ENCODE data around the gene HMGXB3. TPM values are rescaled to one million over a fixed set of nuclear protein-coding genes. Genes with fewer than 3 reads are reported as not detected.

Gene HMGXB3
- total RNA-seq, 4 donors from 2014 or later = 47.7 to 58.2 (median 55.3) TPM

DNA sequence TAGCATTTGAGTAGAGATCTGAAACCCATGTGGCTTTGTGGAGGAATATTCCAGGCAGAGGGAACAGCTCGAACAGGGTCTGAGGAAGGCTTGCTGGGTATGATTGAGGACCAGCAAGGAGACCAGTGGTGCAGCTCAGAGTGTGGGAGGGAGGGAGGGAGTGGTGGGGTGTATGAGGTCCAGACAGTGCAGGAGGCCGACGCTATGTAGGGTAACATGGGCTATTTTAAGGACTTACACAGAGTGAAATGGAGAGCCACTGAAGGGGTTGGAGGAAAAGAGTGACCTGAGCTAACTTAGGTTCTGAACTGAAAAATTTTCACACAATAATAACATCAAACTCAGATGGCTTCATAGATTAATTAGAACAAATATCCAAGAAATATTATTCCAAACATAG is 41.9 kb downstream of the HMGXB3 start:
- Histone ChIP-seq H3K27ac (no peak overlapping the region), H3K27me3 (no peaks in the 10 kb centered on the region), H3K4me3 (no peak overlapping the region), H3K4me1 (peaks cover 0 to 15% (median 9%) of the 10 kb centered on the region in 4 donors), H3K9me3 (no peaks in the 10 kb centered on the region), H3K36me3 (peaks cover 0 to 93% (median 43%) of the 10 kb centered on the region in 3 donors)
- TF ChIP-seq POLR2A (IDR thresholded peaks at IDR 0.05) (no peak), EP300 (IDR thresholded peaks at IDR 0.05) (no peak)
- TF ChIP-seq, protein P1, sequence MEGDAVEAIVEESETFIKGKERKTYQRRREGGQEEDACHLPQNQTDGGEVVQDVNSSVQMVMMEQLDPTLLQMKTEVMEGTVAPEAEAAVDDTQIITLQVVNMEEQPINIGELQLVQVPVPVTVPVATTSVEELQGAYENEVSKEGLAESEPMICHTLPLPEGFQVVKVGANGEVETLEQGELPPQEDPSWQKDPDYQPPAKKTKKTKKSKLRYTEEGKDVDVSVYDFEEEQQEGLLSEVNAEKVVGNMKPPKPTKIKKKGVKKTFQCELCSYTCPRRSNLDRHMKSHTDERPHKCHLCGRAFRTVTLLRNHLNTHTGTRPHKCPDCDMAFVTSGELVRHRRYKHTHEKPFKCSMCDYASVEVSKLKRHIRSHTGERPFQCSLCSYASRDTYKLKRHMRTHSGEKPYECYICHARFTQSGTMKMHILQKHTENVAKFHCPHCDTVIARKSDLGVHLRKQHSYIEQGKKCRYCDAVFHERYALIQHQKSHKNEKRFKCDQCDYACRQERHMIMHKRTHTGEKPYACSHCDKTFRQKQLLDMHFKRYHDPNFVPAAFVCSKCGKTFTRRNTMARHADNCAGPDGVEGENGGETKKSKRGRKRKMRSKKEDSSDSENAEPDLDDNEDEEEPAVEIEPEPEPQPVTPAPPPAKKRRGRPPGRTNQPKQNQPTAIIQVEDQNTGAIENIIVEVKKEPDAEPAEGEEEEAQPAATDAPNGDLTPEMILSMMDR (IDR thresholded peaks at IDR 0.05) = no peak
- DNase-seq (ENCODE audit: low spot score in 2 of 2) = no peak
- 76 to 85% methylated on average over 3 of the region's 3 CpGs for WGBS, 2 donors

DNA sequence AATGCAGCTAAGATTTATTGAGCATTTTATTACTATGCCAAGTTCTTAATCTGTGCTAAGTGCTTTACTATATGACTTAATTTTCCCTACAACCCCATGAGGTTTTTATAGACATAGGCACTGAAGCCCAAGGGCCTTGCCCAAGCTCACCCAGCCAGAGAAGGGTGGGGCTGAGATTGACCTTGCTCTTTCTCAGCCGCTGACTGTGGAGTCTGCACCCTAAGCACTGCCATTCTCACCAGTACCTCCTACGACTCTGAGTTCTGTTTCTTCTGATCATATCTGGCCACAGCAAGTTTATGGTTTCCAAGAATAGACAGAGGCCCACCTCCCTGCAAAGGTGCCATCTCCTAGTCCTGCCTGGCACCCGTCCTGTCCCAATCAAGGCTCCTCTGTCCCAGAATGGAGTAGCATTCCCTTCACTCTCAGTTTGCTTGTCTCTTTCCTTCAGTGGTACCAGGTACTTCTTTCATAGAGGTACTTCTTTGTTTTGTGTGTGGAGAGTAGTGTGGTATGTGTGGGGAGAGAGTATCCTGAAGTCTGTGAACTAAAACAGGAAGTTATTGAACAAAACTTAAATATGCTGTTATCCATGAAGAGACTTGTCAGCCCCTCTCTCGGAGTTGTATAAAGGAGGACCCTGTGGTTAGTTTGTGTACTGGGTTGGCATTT is 43.3 kb downstream of the HMGXB3 start:
- Histone ChIP-seq H3K9me3 (no peaks in the 10 kb centered on the region), H3K27me3 (no peaks in the 10 kb centered on the region), H3K4me1 (peaks cover 0 to 15% (median 9%) of the 10 kb centered on the region in 4 donors), H3K27ac (peak overlapping the region in 1 of 4 donors; percentile 30), H3K4me3 (no peak overlapping the region), H3K36me3 (peaks cover 0 to 93% (median 48%) of the 10 kb centered on the region in 3 donors)
- WGBS, 2 donors = 50 to 56% methylated on average over 4 of the region's 4 CpGs
- TF ChIP-seq, protein P1 (IDR thresholded peaks at IDR 0.05) = no peak
- TF ChIP-seq EP300 (IDR thresholded peaks at IDR 0.05) = no peak
- no peak for TF ChIP-seq POLR2A (IDR thresholded peaks at IDR 0.05)
- no peak for DNase-seq (ENCODE audit: low spot score in 2 of 2)

GRCh38 chr5:150044329-150044681 is 43.8 kb downstream of the HMGXB3 start:
- DNase-seq (ENCODE audit: low spot score in 2 of 2) = no peak
- TF ChIP-seq POLR2A (IDR thresholded peaks at IDR 0.05) (no peak), EP300 (IDR thresholded peaks at IDR 0.05) (no peak)
- TF ChIP-seq, protein P1 (IDR thresholded peaks at IDR 0.05) = no peak
- Histone ChIP-seq H3K4me1 (peaks cover 0 to 15% (median 9%) of the 10 kb centered on the region in 4 donors), H3K9me3 (no peaks in the 10 kb centered on the region), H3K27ac (no peak overlapping the region), H3K36me3 (peaks cover 0 to 94% (median 46%) of the 10 kb centered on the region in 3 donors), H3K27me3 (no peaks in the 10 kb centered on the region), H3K4me3 (no peak overlapping the region)

GRCh38 chr5:150044712-150045111 is 44.2 kb downstream of the HMGXB3 start:
- no peak overlapping the region for H3K27ac ChIP-seq
- H3K9me3 ChIP-seq = no peaks in the 10 kb centered on the region
- H3K27me3 ChIP-seq = no peaks in the 10 kb centered on the region
- no peak for TF ChIP-seq POLR2A (IDR thresholded peaks at IDR 0.05)
- TF ChIP-seq, protein P1 (IDR thresholded peaks at IDR 0.05) = no peak
- no peak for TF ChIP-seq EP300 (IDR thresholded peaks at IDR 0.05)
- no peak for DNase-seq (ENCODE audit: low spot score in 2 of 2)
- peaks cover 0 to 15% (median 9%) of the 10 kb centered on the region in 4 donors for H3K4me1 ChIP-seq
- H3K4me3 ChIP-seq = no peak overlapping the region
- 58 to 61% methylated on average over 7 of the region's 7 CpGs for WGBS, 2 donors
- H3K36me3 ChIP-seq = peaks cover 0 to 94% (median 46%) of the 10 kb centered on the region in 3 donors

GRCh38 chr5:150045549-150045948 is 45.0 kb downstream of the HMGXB3 start:
- Histone ChIP-seq H3K27me3 (no peaks in the 10 kb centered on the region), H3K36me3 (peaks cover 0 to 95% (median 46%) of the 10 kb centered on the region in 3 donors), H3K4me1 (peaks cover 0 to 15% (median 9%) of the 10 kb centered on the region in 4 donors), H3K9me3 (no peaks in the 10 kb centered on the region), H3K4me3 (no peak overlapping the region), H3K27ac (no peak overlapping the region)
- 89% methylated on average over 6 of the region's 6 CpGs for WGBS, 2 donors
- DNase-seq (ENCODE audit: low spot score in 2 of 2) = no peak
- TF ChIP-seq POLR2A (IDR thresholded peaks at IDR 0.05) (no peak), EP300 (IDR thresholded peaks at IDR 0.05) (no peak)
- TF ChIP-seq, protein P1 (IDR thresholded peaks at IDR 0.05) = no peak

Data from tibial nerve (tissue), 4 donors.